Measurements from ENCODE around the gene COG6. TPM values are rescaled to one million over a fixed set of nuclear protein-coding genes. Genes with fewer than 3 reads are reported as not detected.

Gene COG6
- total RNA-seq, 1 donor from 2014 or later: 67.0 TPM

DNA sequence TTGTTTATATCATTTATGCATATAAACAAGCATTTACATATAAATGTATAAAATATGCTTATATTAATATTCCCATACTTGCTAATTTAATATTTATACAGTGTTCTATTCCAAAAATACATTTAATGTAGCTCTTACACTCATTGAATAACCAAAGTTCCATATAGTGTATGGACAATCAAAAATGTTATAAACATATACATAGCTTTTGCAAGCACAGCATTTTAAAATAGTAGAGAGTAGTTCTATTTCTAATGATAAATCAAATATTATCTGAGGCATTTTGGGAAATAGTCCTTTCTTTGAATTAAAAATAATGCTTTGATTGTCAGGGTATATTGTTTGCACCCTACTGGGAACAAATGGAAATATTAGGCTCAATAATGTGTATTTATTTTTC is 22.5 kb upstream of the COG6 start:
- H2AFZ ChIP-seq (ENCODE audit: low read depth, low read length): no peak overlapping the region
- no peaks in the 10 kb centered on the region for H3K27me3 ChIP-seq (ENCODE audit: insufficient read depth, low read length)
- H3K27me3 Mint-ChIP-seq (ENCODE audit: low read depth, unreplicated experiment): no peaks in the 10 kb centered on the region
- H3K4me2 ChIP-seq (ENCODE audit: low read length): no peak overlapping the region
- H3K4me3 ChIP-seq (ENCODE audit: insufficient read depth, low read depth, low read length): no peak overlapping the region
- DNase-seq (ENCODE audit: low read depth): no peak
- no peak overlapping the region for H3K27ac ChIP-seq (ENCODE audit: low read depth, low read length)
- no peaks in the 10 kb centered on the region for H3K9me3 ChIP-seq (ENCODE audit: insufficient read depth, low read depth, low read length)
- H3K9ac ChIP-seq (ENCODE audit: low read length): no peak overlapping the region
- no peaks in the 10 kb centered on the region for H3K79me2 ChIP-seq (ENCODE audit: insufficient read depth, low read length)
- no peaks in the 10 kb centered on the region for H3K9me3 Mint-ChIP-seq (ENCODE audit: unreplicated experiment)
- no peak overlapping the region for H3K4me3 Mint-ChIP-seq (ENCODE audit: unreplicated experiment)
- no peak for FAIRE-seq
- H4K20me1 ChIP-seq (ENCODE audit: insufficient read depth, low read length): no peaks in the 10 kb centered on the region
- H3K36me3 Mint-ChIP-seq (ENCODE audit: low read depth, unreplicated experiment): no peaks in the 10 kb centered on the region
- no peaks in the 10 kb centered on the region for H3K4me1 Mint-ChIP-seq (ENCODE audit: low read depth, unreplicated experiment)
- H3K27ac Mint-ChIP-seq (ENCODE audit: unreplicated experiment): no peak overlapping the region
- H3K36me3 ChIP-seq (ENCODE audit: insufficient read depth, low read length): no peaks in the 10 kb centered on the region
- no peaks in the 10 kb centered on the region for H3K4me1 ChIP-seq (ENCODE audit: insufficient read depth, low read length)
- TF ChIP-seq EZH2 (IDR thresholded peaks at IDR 0.05; ENCODE audit: insufficient read depth, low read length): no peak
- TF ChIP-seq, protein P1, sequence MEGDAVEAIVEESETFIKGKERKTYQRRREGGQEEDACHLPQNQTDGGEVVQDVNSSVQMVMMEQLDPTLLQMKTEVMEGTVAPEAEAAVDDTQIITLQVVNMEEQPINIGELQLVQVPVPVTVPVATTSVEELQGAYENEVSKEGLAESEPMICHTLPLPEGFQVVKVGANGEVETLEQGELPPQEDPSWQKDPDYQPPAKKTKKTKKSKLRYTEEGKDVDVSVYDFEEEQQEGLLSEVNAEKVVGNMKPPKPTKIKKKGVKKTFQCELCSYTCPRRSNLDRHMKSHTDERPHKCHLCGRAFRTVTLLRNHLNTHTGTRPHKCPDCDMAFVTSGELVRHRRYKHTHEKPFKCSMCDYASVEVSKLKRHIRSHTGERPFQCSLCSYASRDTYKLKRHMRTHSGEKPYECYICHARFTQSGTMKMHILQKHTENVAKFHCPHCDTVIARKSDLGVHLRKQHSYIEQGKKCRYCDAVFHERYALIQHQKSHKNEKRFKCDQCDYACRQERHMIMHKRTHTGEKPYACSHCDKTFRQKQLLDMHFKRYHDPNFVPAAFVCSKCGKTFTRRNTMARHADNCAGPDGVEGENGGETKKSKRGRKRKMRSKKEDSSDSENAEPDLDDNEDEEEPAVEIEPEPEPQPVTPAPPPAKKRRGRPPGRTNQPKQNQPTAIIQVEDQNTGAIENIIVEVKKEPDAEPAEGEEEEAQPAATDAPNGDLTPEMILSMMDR (IDR thresholded peaks at IDR 0.05; ENCODE audit: insufficient read depth, low read depth, low read length): no peak

DNA sequence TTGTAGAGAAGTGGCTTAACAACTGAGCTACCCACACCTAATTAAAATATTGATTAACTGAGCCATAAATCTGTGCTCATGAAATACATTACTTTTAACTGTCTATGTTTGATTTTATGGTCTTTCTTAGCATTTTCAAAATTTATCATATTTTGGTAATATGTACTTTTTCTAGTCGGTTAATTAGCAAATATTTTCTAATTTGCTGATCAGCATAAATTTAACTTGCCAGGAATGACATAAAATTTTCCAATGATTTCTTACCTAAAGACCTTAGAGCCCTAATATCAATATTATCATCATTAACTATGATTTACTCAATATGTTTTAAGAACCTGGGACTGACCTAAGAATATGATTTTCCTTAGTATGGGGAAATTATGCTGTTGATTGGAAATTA is 19.9 kb upstream of the COG6 start:
- H3K27ac ChIP-seq (ENCODE audit: low read depth, low read length): no peak overlapping the region

GRCh38 chr13:39637890-39638289 is 17.6 kb upstream of the COG6 start:
- no peak overlapping the region for H3K9ac ChIP-seq (ENCODE audit: low read length)
- no peaks in the 10 kb centered on the region for H3K79me2 ChIP-seq (ENCODE audit: insufficient read depth, low read length)
- H3K4me3 ChIP-seq (ENCODE audit: insufficient read depth, low read depth, low read length): no peak overlapping the region
- no peaks in the 10 kb centered on the region for H4K20me1 ChIP-seq (ENCODE audit: insufficient read depth, low read length)
- no peak for FAIRE-seq
- no peaks in the 10 kb centered on the region for H3K36me3 Mint-ChIP-seq (ENCODE audit: low read depth, unreplicated experiment)
- no peak overlapping the region for H3K4me3 Mint-ChIP-seq (ENCODE audit: unreplicated experiment)
- no peaks in the 10 kb centered on the region for H3K36me3 ChIP-seq (ENCODE audit: insufficient read depth, low read length)
- no peaks in the 10 kb centered on the region for H3K27me3 ChIP-seq (ENCODE audit: insufficient read depth, low read length)
- no peak overlapping the region for H3K4me2 ChIP-seq (ENCODE audit: low read length)
- H3K27me3 Mint-ChIP-seq (ENCODE audit: low read depth, unreplicated experiment): peaks cover 3% of the 10 kb centered on the region
- DNase-seq (ENCODE audit: low read depth): no peak
- no peaks in the 10 kb centered on the region for H3K9me3 Mint-ChIP-seq (ENCODE audit: unreplicated experiment)
- no peak overlapping the region for H3K27ac Mint-ChIP-seq (ENCODE audit: unreplicated experiment)
- H3K9me3 ChIP-seq (ENCODE audit: insufficient read depth, low read depth, low read length): no peaks in the 10 kb centered on the region
- no peaks in the 10 kb centered on the region for H3K4me1 ChIP-seq (ENCODE audit: insufficient read depth, low read length)
- H2AFZ ChIP-seq (ENCODE audit: low read depth, low read length): no peak overlapping the region
- TF ChIP-seq, protein P1 (IDR thresholded peaks at IDR 0.05; ENCODE audit: insufficient read depth, low read depth, low read length): no peak
- no peak for TF ChIP-seq EZH2 (IDR thresholded peaks at IDR 0.05; ENCODE audit: insufficient read depth, low read length)
- no peaks in the 10 kb centered on the region for H3K4me1 Mint-ChIP-seq (ENCODE audit: low read depth, unreplicated experiment)
- no peak overlapping the region for H3K27ac ChIP-seq (ENCODE audit: low read depth, low read length)

More for the DNA sequence above, 19.9 kb upstream of the COG6 start:
- Histone ChIP-seq H2AFZ (ENCODE audit: low read depth, low read length) (no peak overlapping the region), H3K27me3 (ENCODE audit: insufficient read depth, low read length) (no peaks in the 10 kb centered on the region), H3K4me3 (ENCODE audit: insufficient read depth, low read depth, low read length) (no peak overlapping the region), H4K20me1 (ENCODE audit: insufficient read depth, low read length) (no peaks in the 10 kb centered on the region), H3K9me3 (ENCODE audit: insufficient read depth, low read depth, low read length) (no peaks in the 10 kb centered on the region), H3K79me2 (ENCODE audit: insufficient read depth, low read length) (no peaks in the 10 kb centered on the region), H3K4me2 (ENCODE audit: low read length) (no peak overlapping the region), H3K36me3 (ENCODE audit: insufficient read depth, low read length) (no peaks in the 10 kb centered on the region), H3K4me1 (ENCODE audit: insufficient read depth, low read length) (no peaks in the 10 kb centered on the region), H3K9ac (ENCODE audit: low read length) (no peak overlapping the region)
- H3K36me3 Mint-ChIP-seq (ENCODE audit: low read depth, unreplicated experiment): no peaks in the 10 kb centered on the region
- no peak overlapping the region for H3K27ac Mint-ChIP-seq (ENCODE audit: unreplicated experiment)
- TF ChIP-seq, protein P1 (IDR thresholded peaks at IDR 0.05; ENCODE audit: insufficient read depth, low read depth, low read length): no peak
- TF ChIP-seq EZH2 (IDR thresholded peaks at IDR 0.05; ENCODE audit: insufficient read depth, low read length): no peak
- no peak for DNase-seq (ENCODE audit: low read depth)
- H3K4me1 Mint-ChIP-seq (ENCODE audit: low read depth, unreplicated experiment): no peaks in the 10 kb centered on the region
- peaks cover 3% of the 10 kb centered on the region for H3K27me3 Mint-ChIP-seq (ENCODE audit: low read depth, unreplicated experiment)
- no peaks in the 10 kb centered on the region for H3K9me3 Mint-ChIP-seq (ENCODE audit: unreplicated experiment)
- H3K4me3 Mint-ChIP-seq (ENCODE audit: unreplicated experiment): no peak overlapping the region
- no peak for FAIRE-seq

Data from astrocyte (in vitro differentiated cells and primary cell).